GM12878 (cell line): ENCODE results near the gene LRRC27. TPM values are rescaled to one million over a fixed set of nuclear protein-coding genes. Genes with fewer than 3 reads are reported as not detected.

ENCODE experiments used
- ATAC-seq: fragments of 200-7000 bp; cut with Tn5 transposase; 3 replicates; pipeline ENCODE4 v1.9.1; 2020; ENCODE audit warnings: mild to moderate bottlenecking, moderate library complexity
- BruUV-seq: library from RNA; stranded (reverse); fragments of 400-500 nt; replicated peaks from 2 replicates; lab custom pipeline; 2021; lab: Mats Ljungman, UMichigan
- CTCF ChIA-PET: fragments of 300-600 bp; sonication (Branson Sonifier 250); formaldehyde crosslinking; extraction: SDS; loops from one replicate; lab custom pipeline; 2021; ENCODE audit warnings: inconsistent platforms; lab: Yijun Ruan, JAX
- POLR2A ChIA-PET: fragments of 350-600 bp; formaldehyde crosslinking; extraction: SDS; loops from one replicate; lab custom pipeline; 2021; ENCODE audit warnings: inconsistent platforms; lab: Charles Lee
- RAD21 ChIA-PET: fragments of 300-600 bp; sonication (Branson Sonifier 250); formaldehyde crosslinking; loops from one replicate; lab custom pipeline; 2023; ENCODE audit warnings: antibody characterized with exemption; ENCODE audit not compliant: unreplicated experiment; lab: Charles Lee
- SMC1A ChIA-PET: fragments of 300-600 bp; sonication (Branson Sonifier 250); formaldehyde crosslinking; loops from one replicate; lab custom pipeline; 2023; ENCODE audit not compliant: unreplicated experiment, uncharacterized antibody; lab: Charles Lee
- DNase-seq: peaks from one replicate; pipeline ENCODE4 v3.0.0-alpha.2; 2011; ENCODE audit warnings: low read depth, low spot score
- FAIRE-seq: peaks from 3 replicates; lab custom pipeline; 2011; peaks lifted over from hg19 to GRCh38; lab: Jason Lieb, UNC
- H2AFZ ChIP-seq: 2 replicates; pipeline ENCODE4 v1.6.0; 2011; ENCODE audit warnings: low read depth, low read length, control low read depth; ENCODE audit not compliant: control insufficient read depth
- H3K27ac ChIP-seq: 2 replicates; pipeline ENCODE4 v1.5.1; 2011; ENCODE audit warnings: control low read depth; ENCODE audit not compliant: control insufficient read depth, insufficient read depth
- H3K27me3 ChIP-seq, 2 experiments: replicated peaks in 1 of 2; 2 replicates each; pipeline versions ENCODE4 v1.6.0 to v1.6.1; 2011; ENCODE audit warnings: low read length in 1 of 2; ENCODE audit not compliant: control insufficient read depth in 2 of 2, insufficient read depth in 2 of 2
- H3K36me3 ChIP-seq, 2 experiments: 2 replicates each; pipeline ENCODE4 v1.5.1; 2011; ENCODE audit warnings: low read length in 1 of 2; ENCODE audit not compliant: control insufficient read depth in 2 of 2, insufficient read depth in 2 of 2
- H3K4me1 ChIP-seq: 2 replicates; pipeline ENCODE4 v1.6.1; 2011; ENCODE audit warnings: mild to moderate bottlenecking, low read length, moderate library complexity, mixed read lengths; ENCODE audit not compliant: control insufficient read depth, insufficient read depth
- H3K4me2 ChIP-seq: 2 replicates; pipeline ENCODE4 v1.6.0; 2011; ENCODE audit warnings: control low read depth; ENCODE audit not compliant: control insufficient read depth, insufficient read depth
- H3K4me3 ChIP-seq: fragments of 200-600 bp; sonication (generic); 2 replicates; pipeline ENCODE4 v1.5.1; 2016
- H3K79me2 ChIP-seq: 2 replicates; pipeline ENCODE4 v1.6.0; 2011; ENCODE audit warnings: low read length; ENCODE audit not compliant: control insufficient read depth, insufficient read depth
- H3K9ac ChIP-seq: 2 replicates; pipeline ENCODE4 v1.8.0; 2011; ENCODE audit warnings: low read length, control low read depth, mixed read lengths; ENCODE audit not compliant: control insufficient read depth, insufficient read depth
- H3K9me3 ChIP-seq: replicated peaks from 3 replicates; pipeline ENCODE4 v1.5.1; 2011; ENCODE audit warnings: mild to moderate bottlenecking, low read length; ENCODE audit not compliant: control insufficient read depth, insufficient read depth
- H4K20me1 ChIP-seq: 2 replicates; pipeline ENCODE4 v1.6.0; 2011; ENCODE audit not compliant: control insufficient read depth, insufficient read depth
- BHLHE40 ChIP-seq, 2 experiments: fragments of 450-650 bp in 1 of 2; IDR thresholded peaks; 2 replicates each; pipeline ENCODE4 v1.6.1; 2011 to 2017; ENCODE audit warnings: low read depth in 2 of 2, borderline replicate concordance in 1 of 2, improper control_type of control experiment in 1 of 2, low read length in 1 of 2, mild to moderate bottlenecking in 1 of 2
- BMI1 ChIP-seq: fragments of 450-650 bp; IDR thresholded peaks from 2 replicates; pipeline ENCODE4 v1.6.1; 2016; ENCODE audit warnings: mild to moderate bottlenecking, moderate library complexity, borderline replicate concordance
- IKZF1 ChIP-seq: fragments of 450-650 bp; conservative IDR thresholded peaks from 2 replicates; pipeline ENCODE4 v1.6.1; 2017; ENCODE audit warnings: antibody characterized with exemption, mild to moderate bottlenecking
- MEF2B ChIP-seq: fragments of 450-650 bp; IDR thresholded peaks from 2 replicates; pipeline ENCODE4 v1.6.1; 2018; ENCODE audit warnings: mild to moderate bottlenecking, moderate library complexity; ENCODE audit not compliant: partially characterized antibody, poor library complexity, severe bottlenecking
- PAX8 ChIP-seq: fragments of 450-650 bp; IDR thresholded peaks from 2 replicates; pipeline ENCODE4 v1.6.1; 2017; ENCODE audit warnings: mild to moderate bottlenecking, moderate library complexity
- SREBF1 ChIP-seq: IDR thresholded peaks from 2 replicates; pipeline ENCODE4 v1.6.1; 2012; ENCODE audit warnings: mild to moderate bottlenecking, low read length
- TCF12 ChIP-seq: IDR thresholded peaks from 2 replicates; pipeline ENCODE4 v1.6.1; 2011; ENCODE audit warnings: low read depth, mild to moderate bottlenecking, low read length
- WGBS: methylation state at CpG from one replicate; pipeline ENCODE4 v1.1.6; 2016; ENCODE audit warnings: low lambda C conversion rate; ENCODE audit not compliant: insufficient replicate concordance, insufficient coverage; ENCODE audit errors: missing lambda C conversion rate; 5-methylcytosine and 5-hydroxymethylcytosine counted together
- in situ Hi-C: fragments of 300-500 bp; cut with MboI; formaldehyde crosslinking; loops from 9 replicates; pipeline ENCODE4 v1.14.3; 2018; ENCODE audit warnings: mixed read lengths
- intact Hi-C: fragments of 100-400 bp; cut with micrococcal nuclease; formaldehyde crosslinking; loops from one replicate; pipeline ENCODE4 v1.14.2; 2022; ENCODE audit not compliant: unreplicated experiment
- polyA plus RNA-seq, 11 experiments: library from polyadenylated mRNA; depleted of rRNA in 4 of 11; unstranded in 6 of 11; stranded (reverse) in 5 of 11; fragments of >200 nt; fragmentation: Nextera tagmentation in 4 of 11; fragmentation: Illumina TruSeq in 1 of 11; extraction: Ambion mirVana in 4 of 11; extraction: Trizol in 1 of 11; gene quantifications; 1 replicate in 1 of 11; 2 replicates in 10 of 11; pipeline versions ENCODE4 v1.2.1 to v1.2.3, GENCODE V29; 2011 to 2016; ENCODE audit warnings: inconsistent platforms in 2 of 11, missing spikeins in 2 of 11, low read depth in 1 of 11
- total RNA-seq, 4 experiments: library from RNA; depleted of rRNA in 3 of 4; stranded (reverse); fragments of >200 nt in 3 of 4; fragmentation: Illumina TruSeq in 1 of 4; extraction: Trizol in 1 of 4; gene quantifications; 2 replicates each; pipeline versions ENCODE4 v1.2.1 to v1.2.3, GENCODE V29; 2013 to 2021

The LRRC27 gene
- total and polyA plus RNA-seq, 10 of the 15 experiments (the other 5 are each of a cell fraction or from before 2014, with no cell fraction given) = 0.48 to 6.9 (median 4.7) TPM

- TF ChIP-seq SREBF1 = no peak
- TF ChIP-seq BMI1 = no peak
- no peak for TF ChIP-seq IKZF1
Observed at GRCh38 chr10:132420981-132421846, 89.2 kb downstream of the LRRC27 start (continued).

DNA sequence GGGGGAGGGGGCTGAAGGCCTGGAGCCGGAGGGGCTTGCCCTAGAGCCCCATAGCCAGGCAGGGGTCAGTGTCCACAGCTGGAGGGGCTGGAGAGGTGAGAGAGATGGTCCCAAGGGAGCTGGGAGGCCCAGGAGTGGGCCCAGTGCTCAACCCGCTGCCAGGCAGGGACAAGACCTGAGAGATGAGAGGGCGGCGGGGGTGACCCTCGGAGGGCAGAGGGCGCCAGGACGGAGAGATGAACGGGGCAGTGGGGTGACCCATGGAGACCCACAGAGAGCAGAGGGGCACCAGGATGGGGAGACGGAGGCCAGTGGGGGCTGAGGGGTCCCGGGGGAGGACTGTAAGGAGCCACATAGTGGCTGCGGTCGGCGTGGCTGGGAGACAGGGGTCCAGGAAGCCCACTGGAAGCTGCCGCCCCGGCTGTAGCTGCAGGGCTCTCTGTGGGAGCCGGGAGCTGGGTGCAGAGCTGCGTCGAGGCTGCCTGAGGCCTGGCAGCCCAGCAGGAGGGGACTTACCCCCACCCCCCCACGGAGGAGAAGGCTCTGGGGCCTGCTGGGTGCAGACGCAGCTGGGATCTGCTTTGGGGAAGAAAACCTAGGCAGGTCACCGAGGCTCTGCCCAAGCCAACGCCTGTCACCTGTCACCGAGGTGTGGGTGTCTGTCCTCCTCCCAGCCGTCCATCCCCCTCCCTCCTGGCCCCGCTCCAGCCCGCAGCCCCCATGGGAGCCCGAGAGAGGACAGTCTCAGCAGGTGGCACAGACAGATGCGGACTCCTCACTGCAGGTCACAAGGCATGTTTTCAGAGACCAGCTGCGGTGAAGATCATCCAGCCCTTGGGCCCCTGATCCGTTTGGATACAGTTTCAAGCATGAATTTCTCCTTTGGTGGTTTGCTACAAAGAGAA is 90.1 kb downstream of the LRRC27 start:
- ChIA-PET RAD21 (interaction anchor here (0.6 to 1.4 kb wide), 2 partner anchors 31 to 32 kb away, joined by 3 read pairs; no protein-coding TSS in a partner anchor), CTCF (interaction anchor here (0.8 to 1.5 kb wide), 3 partner anchors 21 to 35 kb away, joined by 3 to 8 read pairs (median 5); no protein-coding TSS in a partner anchor), POLR2A (interaction anchor here (0.6 to 0.7 kb wide), 2 partner anchors 21 to 130 kb away, joined by 3 to 7 read pairs; no protein-coding TSS in a partner anchor)
- FAIRE-seq (peak; percentile 61), DNase-seq (no peak)
- Histone ChIP-seq H3K79me2 (no peaks in the 10 kb centered on the region), H3K4me3 (no peak overlapping the region), H3K9ac (peak overlapping the region; percentile 56), H3K27me3 (no peaks in the 10 kb centered on the region; a peak in 1 of 4 replicates), H3K4me1 (peaks cover 26% of the 10 kb centered on the region)
- in situ Hi-C loops = no loop called here
- 20% methylated on average over 28 of the region's 30 CpGs for WGBS
- TF ChIP-seq BHLHE40 (IDR thresholded peaks at IDR 0.05; ENCODE audit: borderline replicate concordance in 1 of 2, low read depth in 2 of 2, low read length in 1 of 2) = peak; percentile 8 to 23; a peak in 1 of 4 replicates
- TF ChIP-seq IKZF1 = 0 out of 2 replicates have a peak, but pooled peaks have one; percentile 8
- peak; percentile 87; the same call in 1 of the 2 replicates for TF ChIP-seq TCF12
- no peak for TF ChIP-seq PAX8
- TF ChIP-seq MEF2B = peak; percentile 75
- TF ChIP-seq, all 136 proteins: peak for 4
- SMC1A ChIA-PET = no interaction called here
- no peaks in the 10 kb centered on the region for H3K36me3 ChIP-seq
- H3K27ac ChIP-seq = peak overlapping the region; percentile 61
- no TSS peak for BruUV-seq
- no peaks in the 10 kb centered on the region for H4K20me1 ChIP-seq
- intact Hi-C loops = no loop called here
- H3K4me2 ChIP-seq = peak overlapping the region; percentile 62
- no peaks in the 10 kb centered on the region for H3K9me3 ChIP-seq
- H2AFZ ChIP-seq = peak overlapping the region; percentile 81
- peak; percentile 61 for ATAC-seq
